ENCODE measurements around the gene INTS3. TPM values are rescaled to one million over a fixed set of nuclear protein-coding genes. Genes with fewer than 3 reads are reported as not detected.

INTS3 gene
- total and polyA plus RNA-seq, 11 donors = 19.6 to 41.8 (median 30.7) TPM

GRCh38 chr1:153801028-153801625, 73.3 kb downstream of the INTS3 start:
- Histone ChIP-seq H3K27me3 (no peaks in the 10 kb centered on the region), H3K36me3 (peaks cover 0 to 6% (median 0%) of the 10 kb centered on the region in 9 donors), H3K4me1 (peaks cover 0 to 44% (median 20%) of the 10 kb centered on the region in 12 donors), H3K27ac (no peak overlapping the region), H3K4me3 (no peak overlapping the region), H3K9me3 (no peaks in the 10 kb centered on the region)
- DNase-seq (no peak), ATAC-seq (no peak)
- intact Hi-C loops (cut with DNase I) = no loop called here
- no peak for TF ChIP-seq POLR2A (IDR thresholded peaks at IDR 0.05)
- no peak for TF ChIP-seq CTCF (IDR thresholded peaks at IDR 0.05)
- 90 to 96% (median 93%) methylated on average over 6 of the region's 6 CpGs for WGBS, 4 donors

DNA sequence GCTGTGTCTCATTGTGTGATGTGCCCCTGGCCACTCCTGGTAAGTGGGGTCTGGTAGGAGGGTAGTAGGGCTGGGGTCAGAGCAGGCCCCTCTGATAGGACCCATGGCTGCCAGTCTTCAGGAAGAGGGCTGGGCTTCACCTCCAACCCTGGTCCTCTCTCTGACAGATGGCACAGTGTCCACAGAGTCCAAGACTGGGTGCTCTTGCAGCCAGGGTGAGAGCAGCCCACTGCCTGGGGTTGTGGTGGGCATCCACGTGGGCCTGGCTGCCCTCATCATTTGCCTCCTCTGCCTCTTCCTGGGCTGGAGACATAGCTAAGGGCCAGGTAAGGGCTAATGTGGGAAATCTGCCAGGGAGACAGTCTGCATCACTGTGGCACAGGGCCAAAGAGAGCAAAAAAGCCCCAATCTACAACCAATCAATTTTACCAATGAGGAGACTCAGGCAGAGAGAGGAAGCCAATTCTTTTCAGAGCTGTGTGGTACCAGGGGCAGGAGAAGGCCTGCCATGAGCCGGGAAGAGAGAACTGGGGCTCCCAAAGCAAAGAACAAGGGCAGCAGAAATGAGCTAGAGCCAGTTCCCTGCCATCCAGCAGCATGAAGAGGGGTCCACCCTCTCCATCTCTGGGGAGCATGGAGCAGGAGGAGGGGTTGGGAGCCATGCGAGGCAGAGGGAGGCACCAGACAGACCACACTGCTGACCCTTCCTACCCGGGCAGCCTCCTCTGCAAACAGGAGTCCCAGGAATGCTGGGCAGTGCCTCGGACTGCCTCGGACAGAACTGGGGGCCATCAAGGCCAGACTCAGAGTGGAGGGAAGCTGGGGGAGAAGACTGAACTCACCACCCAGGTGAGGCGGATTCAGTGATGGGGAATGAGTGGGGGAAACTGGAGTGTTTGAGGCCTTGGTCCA, 74.2 kb downstream of the INTS3 start:
- Histone ChIP-seq H3K36me3 (peaks cover 0 to 11% (median 2%) of the 10 kb centered on the region in 9 donors), H3K9me3 (no peaks in the 10 kb centered on the region), H3K4me3 (no peak overlapping the region), H3K27me3 (no peaks in the 10 kb centered on the region), H3K4me1 (peaks cover 0 to 45% (median 20%) of the 10 kb centered on the region in 12 donors), H3K27ac (no peak overlapping the region)
- ATAC-seq (no peak), DNase-seq (no peak)
- TF ChIP-seq CTCF (IDR thresholded peaks at IDR 0.05) (no peak), POLR2A (IDR thresholded peaks at IDR 0.05) (no peak)
- 86 to 96% (median 95%) methylated on average over 6 to 7 of the region's 7 CpGs for WGBS, 4 donors
- intact Hi-C loops (cut with DNase I) = no loop called here

DNA sequence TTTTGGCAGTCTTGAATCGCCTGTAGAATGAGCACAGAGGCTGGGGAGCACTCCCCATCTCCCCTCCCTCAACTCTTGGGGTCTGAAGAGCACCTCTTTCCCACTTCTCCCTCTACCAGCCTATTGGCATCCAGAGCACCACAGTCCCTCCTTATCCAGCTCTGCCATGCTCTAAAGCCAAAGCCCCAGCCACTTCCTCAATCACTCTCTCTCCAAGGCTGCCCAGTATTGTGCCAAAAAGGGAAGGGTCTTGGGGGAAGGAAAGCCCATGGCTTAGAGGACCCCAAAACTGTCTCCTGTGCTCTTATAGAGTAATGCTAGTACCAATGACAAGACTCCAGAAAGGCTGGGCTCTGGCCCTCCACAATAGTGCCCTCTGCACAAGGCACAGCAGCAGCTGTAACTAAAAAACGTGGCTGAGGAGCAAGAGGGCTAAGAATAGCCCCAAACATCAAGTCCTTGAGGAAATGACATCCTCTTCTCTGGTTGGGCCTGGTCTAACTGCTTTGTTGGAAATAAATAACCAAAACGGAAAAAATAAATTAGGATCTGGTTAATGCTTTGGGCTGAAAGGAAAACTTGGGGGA, 75.7 kb downstream of the INTS3 start:
- H3K9me3 ChIP-seq = no peaks in the 10 kb centered on the region
- peaks cover 0 to 26% (median 17%) of the 10 kb centered on the region in 9 donors for H3K36me3 ChIP-seq
- peak overlapping the region; percentile 25 to 87 (median 70) for H3K27ac ChIP-seq
- WGBS, 4 donors = 45 to 51% (median 50%) methylated on average over 3 of the region's 3 CpGs
- no peak for TF ChIP-seq POLR2A (IDR thresholded peaks at IDR 0.05)
- no peak for TF ChIP-seq CTCF (IDR thresholded peaks at IDR 0.05)
- H3K4me3 ChIP-seq = no peak overlapping the region
- intact Hi-C loops (cut with DNase I) = no loop called here
- ATAC-seq = peak in 2 of 4 donors; percentile 32 to 38
- peaks cover 0 to 45% (median 20%) of the 10 kb centered on the region in 12 donors for H3K4me1 ChIP-seq
- no peaks in the 10 kb centered on the region for H3K27me3 ChIP-seq
- DNase-seq = no peak

DNA sequence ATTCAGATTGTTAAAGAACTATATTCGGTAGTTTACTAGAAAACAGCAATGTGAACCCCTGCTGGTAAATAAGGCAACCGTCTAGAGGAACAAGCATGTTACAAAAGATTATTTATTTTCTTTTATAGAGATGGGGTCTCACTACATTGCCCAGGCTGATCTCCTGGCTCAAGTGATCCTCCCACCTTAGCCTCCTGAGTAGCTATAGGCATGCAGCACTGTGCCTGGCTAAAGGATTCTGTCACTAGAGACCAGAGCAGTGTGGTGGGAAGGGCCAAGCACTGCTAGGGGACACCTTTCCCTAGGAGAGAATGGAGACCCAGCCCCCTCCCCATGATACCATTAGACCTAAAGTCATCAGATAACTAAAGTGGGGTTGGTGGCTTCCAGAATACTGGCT, 76.3 kb downstream of the INTS3 start:
- Histone ChIP-seq H3K4me1 (peaks cover 0 to 45% (median 20%) of the 10 kb centered on the region in 12 donors), H3K27ac (peak overlapping the region in 11 of 12 donors; percentile 26 to 87 (median 72)), H3K27me3 (no peaks in the 10 kb centered on the region), H3K9me3 (no peaks in the 10 kb centered on the region), H3K36me3 (peaks cover 0 to 32% (median 21%) of the 10 kb centered on the region in 9 donors), H3K4me3 (no peak overlapping the region)
- intact Hi-C loops (cut with DNase I) = no loop called here
- TF ChIP-seq POLR2A (IDR thresholded peaks at IDR 0.05) (no peak), CTCF (IDR thresholded peaks at IDR 0.05) (no peak)
- no peak for ATAC-seq
- WGBS, 4 donors = 53 to 65% (median 54%) methylated on average over 2 of the region's 2 CpGs
- no peak for DNase-seq

Data from heart left ventricle (tissue), 16 donors.